IPS-20b (cell line): ENCODE results near the gene DUXB.

Experiments
- H3K27ac ChIP-seq: one replicate; pipeline ENCODE4 v1.5.1; 2013; ENCODE audit warnings: low read length
- H3K27me3 ChIP-seq: 2 replicates; pipeline ENCODE4 v1.6.1; 2013; ENCODE audit warnings: mild to moderate bottlenecking, low read length, inconsistent platforms; ENCODE audit not compliant: insufficient read depth
- H3K36me3 ChIP-seq: 2 replicates; pipeline ENCODE4 v1.6.1; 2013; ENCODE audit warnings: low read depth, mild to moderate bottlenecking, inconsistent platforms, low read length, moderate library complexity; ENCODE audit not compliant: insufficient read depth
- H3K4me1 ChIP-seq: 2 replicates; pipeline ENCODE4 v1.6.1; 2013; ENCODE audit warnings: mild to moderate bottlenecking, control low read depth, inconsistent platforms, low read length, moderate library complexity; ENCODE audit not compliant: insufficient read depth
- H3K4me3 ChIP-seq: 2 replicates; pipeline ENCODE4 v1.5.1; 2013; ENCODE audit warnings: mild to moderate bottlenecking, low read length, inconsistent platforms
- H3K9ac ChIP-seq: 2 replicates; pipeline ENCODE4 v1.6.1; 2013; ENCODE audit warnings: low read depth, mild to moderate bottlenecking, inconsistent platforms, low read length, moderate library complexity
- H3K9me3 ChIP-seq: 2 replicates; pipeline ENCODE4 v1.6.1; 2013; ENCODE audit warnings: mild to moderate bottlenecking, low read depth, low read length, inconsistent platforms; ENCODE audit not compliant: insufficient read depth

DUXB gene

DNA sequence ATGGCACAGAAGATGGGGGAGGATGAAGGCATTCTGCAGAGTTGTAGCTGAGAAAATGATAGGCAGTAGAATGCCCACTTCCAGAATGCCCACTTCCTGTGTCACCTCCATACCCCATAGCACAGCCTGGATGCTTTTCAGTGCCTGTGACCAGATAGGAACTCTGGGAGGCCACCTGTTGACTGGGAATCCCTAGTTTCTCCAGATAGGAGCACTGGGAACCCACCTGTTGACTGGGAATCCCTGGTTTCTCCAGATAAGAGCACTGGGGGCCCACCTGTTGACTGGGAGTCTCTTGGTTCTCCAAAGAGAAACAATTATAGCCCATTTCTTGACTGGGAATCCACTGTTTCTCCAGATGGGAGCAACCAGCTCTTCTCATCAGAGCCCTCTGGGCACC lies 13.4 kb upstream of the DUXB start:
- H3K4me1 ChIP-seq = no peaks in the 10 kb centered on the region
- no peak overlapping the region for H3K9ac ChIP-seq
- peaks cover 56% of the 10 kb centered on the region for H3K9me3 ChIP-seq
- no peak overlapping the region for H3K27ac ChIP-seq
- no peaks in the 10 kb centered on the region for H3K36me3 ChIP-seq
- no peak overlapping the region for H3K4me3 ChIP-seq
- H3K27me3 ChIP-seq = no peaks in the 10 kb centered on the region; the same call in 1 of the 2 replicates

DNA sequence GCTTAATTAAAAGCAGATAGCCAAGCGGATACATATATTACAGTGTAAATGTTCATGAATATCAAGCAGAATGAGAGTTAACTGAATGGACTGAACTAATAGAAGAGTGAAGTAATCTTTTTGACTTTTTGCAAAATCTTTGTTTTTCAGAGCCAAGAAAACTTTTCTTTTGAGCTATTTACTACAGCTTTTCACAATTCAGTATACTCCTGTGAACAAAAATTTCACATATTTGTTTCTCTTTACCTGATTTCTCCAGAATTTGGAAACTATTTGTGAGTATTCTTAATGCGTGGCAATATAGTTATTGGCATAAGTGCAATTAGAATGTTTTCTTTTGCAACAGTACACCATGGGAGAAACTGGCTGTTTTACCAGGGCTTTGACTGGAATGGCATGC lies 9.1 kb upstream of the DUXB start:
- peaks cover 35% of the 10 kb centered on the region for H3K9me3 ChIP-seq

DNA sequence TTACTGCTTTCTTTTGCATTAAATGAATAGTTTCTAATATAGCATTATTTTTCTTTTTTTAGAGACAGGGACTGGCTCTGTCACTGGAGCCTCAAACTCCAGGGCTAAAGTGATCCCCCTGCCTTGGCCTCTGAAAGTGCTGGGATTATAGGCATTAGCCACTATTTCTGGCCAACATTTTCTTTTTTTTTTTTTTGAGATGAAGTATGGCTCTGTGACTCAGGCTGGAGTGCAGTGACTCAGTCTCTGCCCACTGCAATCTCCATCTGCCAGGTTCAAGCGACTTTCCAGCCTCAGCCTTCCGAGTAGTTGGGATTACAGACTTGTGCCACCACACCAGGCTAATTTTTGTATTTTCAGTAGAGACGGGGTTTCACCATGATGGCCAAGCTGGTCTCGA lies 2.0 kb upstream of the DUXB start:
- H3K27me3 ChIP-seq = no peaks in the 10 kb centered on the region
- no peaks in the 10 kb centered on the region for H3K36me3 ChIP-seq
- H3K27ac ChIP-seq = no peak overlapping the region
- no peaks in the 10 kb centered on the region; the same call in 1 of the 2 replicates for H3K9me3 ChIP-seq
- H3K4me3 ChIP-seq = no peak overlapping the region
- H3K9ac ChIP-seq = no peak overlapping the region
- no peaks in the 10 kb centered on the region; the same call in 1 of the 2 replicates for H3K4me1 ChIP-seq

More for the DNA sequence above, 9.1 kb upstream of the DUXB start:
- no peak overlapping the region for H3K4me3 ChIP-seq
- H3K9ac ChIP-seq = no peak overlapping the region
- no peak overlapping the region for H3K27ac ChIP-seq
- H3K27me3 ChIP-seq = no peaks in the 10 kb centered on the region
- H3K36me3 ChIP-seq = no peaks in the 10 kb centered on the region
- no peaks in the 10 kb centered on the region for H3K4me1 ChIP-seq

DNA sequence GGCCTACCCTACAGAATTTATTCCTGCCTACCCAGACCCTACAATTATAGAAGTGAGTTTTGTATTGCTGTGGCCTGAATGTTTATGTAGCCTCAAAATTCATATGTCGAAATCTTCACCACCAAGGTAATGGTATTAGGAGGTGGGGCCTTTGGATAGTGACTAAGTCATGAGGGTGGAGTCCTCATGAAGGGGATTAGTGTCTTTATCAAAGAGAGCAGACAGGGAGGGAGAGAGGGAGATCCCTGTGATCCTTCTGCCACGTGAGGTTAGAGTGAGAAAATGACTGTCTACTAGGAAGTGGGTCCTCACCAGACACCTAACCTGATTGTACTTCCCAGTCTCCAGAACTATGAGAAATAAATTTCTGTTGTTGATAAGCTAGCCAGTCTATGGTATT lies 981 bp upstream of the DUXB start:
- Histone ChIP-seq H3K36me3 (no peaks in the 10 kb centered on the region), H3K4me1 (no peaks in the 10 kb centered on the region; the same call in 1 of the 2 replicates), H3K9me3 (no peaks in the 10 kb centered on the region), H3K27ac (no peak overlapping the region), H3K27me3 (no peaks in the 10 kb centered on the region), H3K4me3 (no peak overlapping the region), H3K9ac (no peak overlapping the region)

DNA sequence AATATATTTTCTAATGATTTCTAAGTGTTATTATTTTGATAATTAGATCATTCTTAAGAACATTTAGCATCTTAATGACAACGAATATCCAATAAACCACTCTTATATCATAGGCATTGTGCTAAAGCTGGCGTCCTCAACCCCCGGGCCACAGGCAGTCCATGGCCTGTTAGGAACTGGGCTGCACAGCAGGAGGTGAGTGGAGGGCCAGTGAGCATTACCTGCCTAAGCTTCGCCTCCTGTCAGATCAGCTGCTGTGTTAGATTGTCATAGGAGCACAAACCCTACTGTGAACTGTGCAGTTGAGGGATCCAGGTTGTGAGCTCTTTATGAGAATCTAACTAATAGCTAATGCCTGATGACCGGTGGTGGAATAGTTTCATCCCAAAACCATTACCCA lies 3.7 kb downstream of the DUXB start:
- no peaks in the 10 kb centered on the region for H3K27me3 ChIP-seq
- no peaks in the 10 kb centered on the region; the same call in 1 of the 2 replicates for H3K4me1 ChIP-seq
- H3K4me3 ChIP-seq = no peak overlapping the region
- no peaks in the 10 kb centered on the region for H3K9me3 ChIP-seq
- H3K9ac ChIP-seq = no peak overlapping the region
- H3K27ac ChIP-seq = no peak overlapping the region
- H3K36me3 ChIP-seq = no peaks in the 10 kb centered on the region

DNA sequence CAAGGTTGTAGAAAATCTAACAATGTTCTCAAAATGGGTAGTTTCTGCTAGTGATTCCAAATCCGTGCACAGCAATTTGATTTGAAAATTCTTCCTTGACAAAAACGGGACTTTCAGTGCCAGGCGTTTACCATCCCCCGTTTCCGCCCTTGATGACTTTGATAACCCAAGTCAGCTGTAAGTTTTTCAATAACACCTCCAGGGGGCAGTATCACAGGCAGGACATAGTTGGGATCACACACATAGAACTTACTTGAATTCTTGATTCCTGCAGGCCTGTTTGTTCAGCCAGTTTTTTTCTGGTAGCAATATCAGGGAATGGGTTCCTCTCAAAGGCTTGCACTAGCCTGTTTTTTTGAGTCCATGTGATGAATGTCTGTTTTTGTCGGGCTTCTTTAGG lies 5.6 kb downstream of the DUXB start:
- H3K4me3 ChIP-seq = no peak overlapping the region
- no peaks in the 10 kb centered on the region for H3K4me1 ChIP-seq
- H3K9ac ChIP-seq = no peak overlapping the region

DNA sequence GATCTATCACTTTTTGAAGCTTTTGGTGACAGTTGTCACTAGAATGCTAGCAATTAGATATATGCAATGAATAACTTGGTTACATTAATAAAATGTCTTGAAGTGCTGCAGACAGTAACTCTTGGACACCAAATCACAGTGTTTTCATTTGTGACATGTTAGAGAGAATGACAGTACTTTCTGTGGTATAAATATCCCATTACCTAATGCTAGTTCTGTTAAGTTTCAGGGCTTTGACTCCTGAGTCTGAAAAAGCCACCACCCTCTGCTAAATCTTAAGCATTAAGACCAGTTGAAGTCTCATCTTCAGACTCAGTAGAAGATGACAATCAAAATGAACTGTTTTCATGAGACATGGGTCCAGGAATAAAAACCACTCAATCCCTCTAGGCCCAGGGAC lies 13.9 kb downstream of the DUXB start:
- Histone ChIP-seq H3K27me3 (no peaks in the 10 kb centered on the region), H3K9me3 (peaks cover 47% of the 10 kb centered on the region)

More for the DNA sequence above, 5.6 kb downstream of the DUXB start:
- Histone ChIP-seq H3K36me3 (no peaks in the 10 kb centered on the region), H3K27me3 (no peaks in the 10 kb centered on the region), H3K27ac (no peak overlapping the region), H3K9me3 (no peaks in the 10 kb centered on the region; the same call in 1 of the 2 replicates)

DNA sequence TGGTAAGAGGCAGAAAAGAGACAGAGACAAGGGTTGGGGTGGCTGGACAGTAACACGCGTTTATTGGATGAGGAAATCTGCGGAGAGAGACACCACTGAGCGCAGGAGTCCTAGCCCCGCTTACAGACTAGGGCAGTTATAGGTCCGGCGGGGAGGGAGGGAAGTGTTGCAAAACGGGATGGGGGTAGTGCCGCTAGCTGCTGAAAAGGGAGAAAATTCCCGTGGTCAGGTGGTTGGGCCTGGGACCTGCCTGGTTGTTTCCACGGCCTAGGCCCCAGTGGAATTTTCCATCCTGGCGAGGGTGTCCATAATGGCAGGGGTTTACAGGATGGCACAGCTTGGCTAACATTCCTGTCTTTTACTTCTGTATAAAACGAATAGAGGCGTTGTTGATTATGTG lies 19.0 kb downstream of the DUXB start:
- Histone ChIP-seq H3K27me3 (no peaks in the 10 kb centered on the region), H3K36me3 (no peaks in the 10 kb centered on the region), H3K4me3 (no peak overlapping the region), H3K4me1 (no peaks in the 10 kb centered on the region), H3K27ac (no peak overlapping the region), H3K9ac (no peak overlapping the region), H3K9me3 (peaks cover 41% of the 10 kb centered on the region)

More for the DNA sequence above, 13.9 kb downstream of the DUXB start:
- Histone ChIP-seq H3K9ac (no peak overlapping the region), H3K4me3 (no peak overlapping the region), H3K27ac (no peak overlapping the region), H3K36me3 (no peaks in the 10 kb centered on the region), H3K4me1 (no peaks in the 10 kb centered on the region)

DNA sequence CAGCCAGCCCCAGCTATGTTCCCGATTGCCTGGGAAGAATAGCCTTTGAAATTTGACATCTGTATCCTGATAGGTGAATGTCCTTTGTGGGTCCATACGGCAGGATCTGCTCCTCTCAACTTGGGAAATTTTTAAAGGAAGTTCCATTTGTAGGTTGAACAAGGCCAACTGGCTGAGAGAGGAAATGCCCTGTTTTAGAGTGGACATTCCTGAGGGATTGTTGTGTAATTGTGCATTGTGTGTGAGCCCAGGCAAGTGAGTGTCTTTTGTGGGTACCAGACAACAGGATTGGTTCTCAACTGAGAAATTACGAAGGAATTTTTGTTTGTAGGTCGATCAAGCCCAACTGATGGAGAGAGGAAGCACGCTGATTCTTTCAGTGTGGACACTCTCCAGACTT lies 21.9 kb downstream of the DUXB start:
- no peaks in the 10 kb centered on the region for H3K4me1 ChIP-seq
- H3K9me3 ChIP-seq = peaks cover 19% of the 10 kb centered on the region
- H3K9ac ChIP-seq = no peak overlapping the region
- no peaks in the 10 kb centered on the region for H3K27me3 ChIP-seq
- H3K36me3 ChIP-seq = no peaks in the 10 kb centered on the region
- no peak overlapping the region for H3K27ac ChIP-seq
- no peak overlapping the region for H3K4me3 ChIP-seq

DNA sequence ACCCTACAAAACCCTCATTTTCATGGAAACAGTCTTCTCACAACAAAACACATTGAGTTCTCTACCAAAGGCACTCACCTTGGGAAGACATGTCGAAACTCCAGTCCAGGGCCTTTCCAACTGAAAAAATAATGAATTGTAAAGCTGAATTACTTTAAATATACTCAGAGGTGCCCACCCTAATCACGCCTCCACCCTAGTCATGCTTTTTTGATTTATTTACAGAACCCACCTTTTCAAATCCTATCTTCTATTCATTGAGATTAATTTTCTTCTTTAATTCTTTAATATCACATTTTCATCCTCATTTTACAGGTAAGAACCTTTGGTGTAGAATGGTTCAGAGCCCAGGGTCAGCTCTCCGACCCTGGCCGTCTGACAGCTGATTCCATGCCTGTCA lies 24.4 kb downstream of the DUXB start, which contains the start of gene CPHXL2:
Gene CPHXL2 (minus strand): TSS at position 101 of the 400 bp plus-strand sequence. CDS start 10 bp downstream, at position 91.
- H3K9ac ChIP-seq = no peak within 1 kb of the TSS
- H3K27me3 ChIP-seq = no peaks in the 10 kb centered on the region
- H3K36me3 ChIP-seq = no peaks in the 10 kb centered on the region
- H3K4me1 ChIP-seq = no peaks in the 10 kb centered on the region
- no peaks in the 10 kb centered on the region for H3K9me3 ChIP-seq
- no peak within 1 kb of the TSS for H3K4me3 ChIP-seq
- H3K27ac ChIP-seq = no peak within 1 kb of the TSS

DNA sequence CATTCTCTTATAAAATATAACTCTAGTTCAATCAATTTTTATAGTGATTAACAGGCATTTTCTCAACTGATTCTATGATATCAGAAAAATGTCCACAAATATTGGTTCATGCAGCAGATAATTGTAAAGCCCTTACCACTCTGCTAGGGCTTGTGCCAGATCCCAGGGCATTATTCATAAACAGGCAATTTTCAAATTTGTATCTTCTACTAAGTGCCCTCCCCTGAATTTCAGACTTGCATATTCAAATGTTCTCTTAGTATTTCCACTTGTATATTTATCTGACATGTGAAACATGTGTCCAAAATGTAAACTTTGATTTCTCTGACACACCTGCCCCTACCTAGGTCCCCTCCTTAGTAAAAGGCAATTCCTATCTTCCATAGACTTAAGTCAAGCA lies 33.8 kb downstream of the DUXB start:
- Histone ChIP-seq H3K27me3 (no peaks in the 10 kb centered on the region), H3K9me3 (no peaks in the 10 kb centered on the region), H3K4me1 (no peaks in the 10 kb centered on the region), H3K9ac (no peak overlapping the region), H3K36me3 (no peaks in the 10 kb centered on the region), H3K4me3 (no peak overlapping the region), H3K27ac (no peak overlapping the region)

DNA sequence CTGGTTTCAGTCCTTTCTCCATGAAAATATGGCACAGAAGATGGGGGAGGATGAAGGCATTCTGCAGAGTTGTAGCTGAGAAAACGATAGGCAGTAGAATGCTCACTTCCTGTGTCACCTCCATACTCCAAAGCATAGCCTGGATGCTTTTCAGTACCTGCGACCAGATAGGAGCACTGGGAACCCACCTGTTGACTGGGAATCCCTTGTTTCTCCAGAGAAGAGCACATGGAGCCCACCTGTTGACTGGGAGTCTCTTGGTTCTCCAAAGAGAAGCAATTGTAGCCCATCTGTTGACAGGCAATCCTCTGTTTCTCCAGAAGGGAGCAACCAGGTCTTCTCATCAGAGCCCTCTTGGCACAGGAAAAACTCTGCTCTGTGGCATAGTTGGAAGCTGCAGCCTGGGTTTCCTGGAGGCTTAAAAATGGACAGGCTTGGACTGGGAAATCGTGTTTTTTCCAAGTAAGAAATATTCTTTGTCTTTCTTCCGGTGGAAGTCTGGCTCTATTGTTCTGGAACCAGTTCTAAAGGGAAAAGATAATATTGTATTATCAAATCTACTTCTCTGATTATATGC lies 40.4 kb downstream of the DUXB start:
- H3K36me3 ChIP-seq = peaks cover 29% of the 10 kb centered on the region
- H3K27ac ChIP-seq = no peak overlapping the region
- no peak overlapping the region for H3K4me3 ChIP-seq
- no peak overlapping the region for H3K9ac ChIP-seq
- no peaks in the 10 kb centered on the region for H3K4me1 ChIP-seq
- H3K9me3 ChIP-seq = no peaks in the 10 kb centered on the region
- H3K27me3 ChIP-seq = no peaks in the 10 kb centered on the region
